GM19372 (cell line): ENCODE results near the gene FAM89A.
"Not testable (repeated sequence)": the region's sequence is repeated elsewhere in the genome, so short reads cannot be mapped to it uniquely, and the experiment has no call there.

ENCODE experiments used
- ATAC-seq: cut with Tn5 transposase; IDR thresholded peaks from one replicate; pipeline ENCODE4 v1.9.1; 2021; ENCODE audit warnings: mild to moderate bottlenecking, low read depth, moderate library complexity; ENCODE audit not compliant: unreplicated experiment

Gene FAM89A

DNA sequence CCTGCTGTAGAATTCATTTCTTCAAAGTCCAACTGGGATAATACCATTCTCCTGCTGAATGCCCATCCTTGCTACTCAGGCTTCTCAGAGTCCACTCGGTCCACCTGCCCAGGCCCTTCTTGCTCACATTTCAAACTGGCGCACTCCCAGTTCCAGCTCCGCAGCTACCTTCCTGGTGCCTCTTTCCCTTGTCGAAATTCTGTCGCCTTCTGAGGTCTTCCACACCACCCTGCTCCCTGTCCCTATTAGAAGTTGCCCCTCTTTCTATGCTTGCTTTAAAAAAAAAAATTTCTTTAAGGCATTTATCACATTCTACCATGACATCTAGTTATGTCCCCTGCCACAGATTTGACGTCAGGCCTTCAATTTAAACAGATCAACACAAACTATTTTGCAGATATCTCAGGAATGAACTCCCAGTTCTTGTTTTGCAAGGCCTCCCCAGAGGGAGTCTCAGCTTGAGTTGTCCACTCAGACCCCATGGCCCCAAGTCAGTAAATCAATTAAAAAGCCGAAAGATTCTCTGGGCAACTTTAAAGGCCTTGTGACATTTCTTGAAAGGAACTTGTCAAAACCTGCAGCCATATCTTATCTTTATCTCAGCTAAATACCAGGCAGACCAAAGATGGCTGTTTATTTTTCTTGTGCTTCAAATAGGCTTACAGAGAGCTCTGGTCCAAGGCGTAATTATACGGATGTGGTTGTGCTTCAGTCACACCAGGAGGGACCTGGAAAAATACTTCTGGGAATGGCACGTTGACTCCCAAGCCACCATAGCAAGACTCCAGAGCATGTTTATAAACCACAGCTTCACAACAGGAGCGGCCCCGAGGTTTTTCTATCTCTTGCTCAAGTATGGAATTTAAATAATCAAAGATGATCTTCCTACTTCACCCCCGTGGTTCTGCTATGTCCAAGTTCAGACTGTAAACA, 2.2 kb downstream of the FAM89A start:
- ATAC-seq = no peak

DNA sequence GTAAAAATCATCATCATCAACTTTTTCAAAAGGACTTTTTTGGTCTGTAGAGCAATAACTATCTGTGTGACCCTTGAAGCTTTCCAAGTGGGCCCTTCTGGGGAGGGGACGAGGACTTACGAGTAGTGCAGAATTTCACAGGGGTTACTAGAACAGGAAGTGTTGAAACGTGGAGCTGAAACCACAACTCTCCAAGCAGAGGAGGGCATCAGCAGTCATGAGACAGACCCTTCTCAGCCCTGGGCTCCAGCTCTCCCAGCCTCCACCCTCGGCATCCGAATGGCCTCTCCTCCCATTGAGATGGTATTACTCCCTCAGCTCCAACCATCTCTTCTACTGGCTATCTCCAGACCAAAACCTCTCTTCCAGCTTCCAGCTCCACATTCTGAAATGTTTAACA, 3.6 kb downstream of the FAM89A start:
- no peak for ATAC-seq

DNA sequence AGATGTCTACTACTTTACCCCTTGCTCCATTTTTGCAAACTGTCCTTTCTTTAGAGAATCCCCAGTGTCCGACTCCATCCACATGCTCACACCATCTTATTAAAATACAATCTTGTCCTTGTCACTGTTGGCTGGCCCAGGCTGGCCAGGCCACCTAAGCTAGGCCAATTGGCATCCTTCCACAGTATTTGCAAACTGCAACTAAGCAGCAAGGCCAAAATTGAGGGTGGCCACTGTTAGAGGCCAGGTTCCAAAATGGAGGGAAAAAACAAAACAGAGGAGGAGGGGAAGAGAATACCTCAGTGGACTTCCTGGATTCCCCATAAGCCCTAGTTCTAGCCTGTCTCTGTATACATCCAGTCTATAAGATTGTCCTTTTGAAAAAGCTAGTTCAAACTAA, 4.3 kb downstream of the FAM89A start:
- no peak for ATAC-seq

DNA sequence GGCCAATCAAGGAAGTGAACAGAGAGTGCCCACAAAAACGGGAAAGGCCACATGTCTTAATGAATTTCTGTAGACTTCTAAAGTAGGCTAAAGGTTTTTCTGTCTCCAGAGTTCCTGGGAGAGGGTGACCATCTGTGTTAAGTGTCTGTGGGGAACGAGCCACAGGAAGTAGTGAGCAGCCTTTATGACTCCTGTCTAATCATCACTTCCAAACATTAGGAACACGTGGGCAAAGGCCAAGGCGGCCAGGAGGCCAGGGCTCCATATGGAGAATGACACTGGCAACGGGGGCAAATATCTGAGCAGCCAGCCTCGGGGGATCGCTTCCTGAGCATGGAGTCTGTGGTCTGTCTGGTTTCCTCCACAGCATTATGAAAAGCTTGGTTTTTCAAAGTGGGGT, 7.1 kb downstream of the FAM89A start:
- ATAC-seq = no peak

DNA sequence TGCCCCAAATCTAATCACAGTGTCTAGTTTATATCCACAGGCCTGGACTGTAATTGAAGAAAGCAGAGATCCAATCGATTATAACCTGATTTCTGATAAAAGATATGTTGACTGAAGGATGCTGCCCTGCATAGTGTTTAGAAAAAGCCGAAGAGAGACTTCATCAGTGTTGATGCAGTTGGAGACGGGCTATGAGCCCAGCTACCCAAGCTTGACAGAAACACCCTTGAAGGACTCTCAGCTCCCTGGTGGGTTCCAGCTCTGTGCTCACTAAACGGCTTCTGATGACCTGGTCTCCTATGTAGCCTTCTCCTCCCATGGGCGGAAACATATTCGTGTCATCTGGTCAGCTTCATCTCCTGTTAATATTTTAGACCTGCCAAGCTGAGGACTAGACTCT, 10.2 kb downstream of the FAM89A start:
- no peak for ATAC-seq

DNA sequence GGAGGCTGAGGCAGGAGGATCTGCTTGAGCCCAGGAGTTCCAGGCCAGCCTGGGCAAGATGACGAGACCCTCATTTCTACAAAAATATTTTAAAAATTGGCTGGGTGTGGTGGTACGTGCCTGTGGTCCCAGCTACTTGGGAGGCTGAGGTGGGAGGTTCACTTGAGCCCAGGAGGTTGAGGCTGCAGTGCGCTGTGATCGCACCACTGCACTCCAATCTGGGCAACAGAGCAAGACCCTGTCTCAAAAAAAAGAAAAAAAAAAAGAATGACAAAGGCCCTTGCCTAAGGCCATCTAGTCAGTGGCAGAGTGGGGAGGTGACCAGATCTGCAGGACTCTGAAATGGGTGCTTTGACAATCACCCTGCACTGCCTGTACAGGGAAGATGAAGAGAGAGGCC, 10.8 kb downstream of the FAM89A start:
- ATAC-seq = not testable (repeated sequence)

DNA sequence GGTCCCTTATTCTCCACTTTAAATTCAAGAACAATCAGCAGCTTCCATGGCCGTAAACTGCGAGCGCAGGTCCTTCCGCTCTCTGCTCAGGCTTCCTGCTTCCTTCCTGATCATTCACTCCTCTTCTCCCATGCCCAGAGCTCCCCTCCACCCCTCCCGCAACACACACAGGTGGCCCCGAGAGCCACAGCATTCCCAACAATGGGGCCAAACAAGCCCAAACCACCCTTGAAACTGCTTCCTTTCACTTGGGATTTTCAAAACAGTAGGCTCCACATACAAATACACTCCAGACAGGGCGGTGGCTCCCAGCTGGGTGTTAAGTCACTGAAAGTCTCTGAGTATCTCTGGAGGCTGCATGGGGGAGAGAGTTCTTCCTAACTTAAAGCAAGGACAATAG, 11.4 kb downstream of the FAM89A start:
- ATAC-seq = no peak

DNA sequence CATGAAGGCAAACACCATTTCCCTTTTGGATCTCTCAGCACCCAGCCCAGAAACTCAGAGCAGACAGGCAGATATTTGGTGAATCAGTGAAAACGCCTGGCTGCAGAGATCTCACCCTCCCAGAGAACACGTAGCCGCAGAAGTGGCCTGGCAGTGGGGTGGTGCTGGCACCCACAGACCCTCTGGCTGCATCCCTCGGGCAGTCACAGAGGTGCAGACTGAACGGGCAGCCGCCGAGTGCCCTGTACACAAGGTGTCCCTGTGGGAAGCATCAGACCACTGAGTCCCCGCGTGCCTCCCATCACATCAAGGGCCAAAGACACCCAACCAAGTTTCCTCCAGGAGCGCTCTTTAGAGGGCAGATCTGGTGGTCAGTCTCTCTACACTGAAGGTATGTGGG, 12.1 kb downstream of the FAM89A start:
- no peak for ATAC-seq

DNA sequence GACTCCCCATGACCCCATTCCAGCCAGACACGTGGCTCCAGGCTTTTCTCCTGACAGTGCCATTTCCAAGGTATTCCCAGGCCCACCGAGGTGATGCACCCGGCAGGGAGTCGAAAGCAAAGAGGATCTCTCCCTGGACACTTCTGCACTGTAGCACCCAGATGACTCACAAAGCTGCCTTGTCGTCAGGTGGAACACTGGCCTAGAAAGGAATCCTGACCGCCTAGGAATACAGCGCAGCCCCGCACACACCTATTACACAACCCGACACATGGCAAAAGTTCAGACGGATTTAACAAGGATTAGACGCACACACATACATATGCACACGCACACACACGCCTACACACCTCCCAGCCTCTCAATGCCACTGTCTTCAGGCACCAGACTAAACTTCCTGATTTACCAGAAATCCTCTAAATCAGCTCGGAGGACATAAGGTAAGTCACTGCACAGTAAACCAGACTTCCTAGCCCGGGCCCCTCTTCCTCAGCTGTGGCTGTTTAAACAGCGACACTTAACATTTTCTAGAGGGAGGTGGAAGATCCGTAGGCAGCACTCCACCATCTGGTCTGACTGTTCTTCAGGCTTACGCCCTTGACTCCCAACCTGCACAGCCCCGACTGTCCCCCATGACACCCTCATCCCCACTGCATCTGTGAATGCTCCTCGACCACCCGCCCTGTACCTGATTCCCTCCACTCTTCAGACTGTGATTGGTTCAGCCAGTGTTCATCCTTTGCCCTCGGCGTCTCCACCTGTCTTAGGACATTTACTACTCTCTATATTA, 12.7 kb downstream of the FAM89A start:
- no peak for ATAC-seq

DNA sequence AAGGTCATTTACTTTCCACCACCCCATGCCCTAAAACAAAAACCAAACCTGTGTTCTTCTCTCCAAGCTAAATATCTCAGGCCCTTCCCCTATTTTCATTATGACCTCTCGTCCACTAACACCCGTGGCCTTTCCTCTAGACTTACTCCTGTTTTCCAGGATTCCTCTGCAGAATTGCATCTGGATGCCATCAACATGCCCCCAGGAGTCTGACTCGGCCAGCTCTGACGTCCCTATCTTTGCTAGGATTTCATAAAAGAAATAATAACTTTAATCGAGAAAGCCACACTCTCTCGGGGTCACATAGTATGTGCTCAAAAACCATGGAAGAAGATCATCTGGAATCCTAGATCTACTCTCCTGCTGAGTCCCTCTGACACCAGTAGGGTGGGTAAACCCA, 13.5 kb downstream of the FAM89A start:
- ATAC-seq = no peak

DNA sequence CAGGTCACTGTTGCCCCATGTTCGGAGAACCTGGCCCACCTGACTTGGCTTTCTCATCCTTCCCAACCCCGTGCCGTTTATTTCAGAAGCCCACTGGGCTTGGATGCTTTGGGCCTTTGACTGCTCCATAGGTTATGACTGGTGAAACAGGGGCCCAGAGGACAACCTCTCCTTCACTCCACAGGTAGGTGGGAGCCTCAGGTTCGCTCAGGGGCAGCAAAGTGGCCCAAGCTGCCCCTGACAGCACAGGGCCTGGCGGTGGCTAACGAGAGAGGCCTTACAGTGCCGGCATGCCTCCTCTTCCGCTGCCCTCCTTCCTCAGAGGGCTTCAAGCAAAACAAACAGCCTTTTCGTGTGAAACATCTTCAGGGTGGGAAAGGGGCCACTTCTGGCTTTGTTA, 16.9 kb downstream of the FAM89A start:
- no peak for ATAC-seq

DNA sequence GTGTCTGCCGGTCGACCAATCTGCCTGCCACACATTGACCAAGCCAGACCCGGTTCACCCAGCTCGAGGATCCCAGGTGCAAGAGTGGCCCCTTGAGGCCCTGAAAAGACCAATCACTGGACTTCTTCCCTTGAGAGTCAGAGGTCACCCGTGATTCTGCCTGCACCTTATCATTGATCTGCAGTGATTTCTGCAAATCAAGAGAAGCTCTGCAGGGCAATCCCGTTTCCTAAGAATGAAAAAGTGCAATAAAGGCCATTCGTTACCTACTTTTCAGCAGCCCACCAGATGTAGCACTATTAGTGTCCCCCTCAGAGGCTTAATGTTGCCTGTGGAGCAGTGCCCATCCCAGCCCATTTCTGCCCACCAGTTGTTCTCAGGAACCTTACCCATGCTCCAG, 17.5 kb downstream of the FAM89A start:
- not testable (repeated sequence) for ATAC-seq

DNA sequence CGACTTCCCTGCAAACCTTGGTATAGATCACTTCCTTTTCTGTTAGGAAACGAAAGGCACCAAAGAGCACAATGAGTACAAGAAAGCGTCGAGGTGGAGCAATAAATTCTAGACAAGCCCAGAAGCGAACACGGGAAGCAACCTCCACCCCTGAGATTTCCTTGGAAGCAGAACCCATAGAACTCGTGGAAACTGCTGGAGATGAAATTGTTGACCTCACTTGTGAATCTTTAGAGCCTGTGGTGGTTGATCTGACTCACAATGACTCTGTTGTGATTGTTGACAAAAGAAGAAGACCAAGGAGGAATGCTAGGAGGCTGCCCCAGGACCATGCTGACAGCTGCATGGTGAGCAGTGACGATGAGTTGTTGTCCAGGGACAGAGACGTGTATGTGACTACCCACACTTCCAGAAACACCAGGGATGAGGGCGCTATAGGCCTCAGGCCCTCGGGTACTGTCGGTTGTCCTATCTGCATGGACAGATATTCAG, 18.5 kb downstream of the FAM89A start:
- ATAC-seq = no peak

DNA sequence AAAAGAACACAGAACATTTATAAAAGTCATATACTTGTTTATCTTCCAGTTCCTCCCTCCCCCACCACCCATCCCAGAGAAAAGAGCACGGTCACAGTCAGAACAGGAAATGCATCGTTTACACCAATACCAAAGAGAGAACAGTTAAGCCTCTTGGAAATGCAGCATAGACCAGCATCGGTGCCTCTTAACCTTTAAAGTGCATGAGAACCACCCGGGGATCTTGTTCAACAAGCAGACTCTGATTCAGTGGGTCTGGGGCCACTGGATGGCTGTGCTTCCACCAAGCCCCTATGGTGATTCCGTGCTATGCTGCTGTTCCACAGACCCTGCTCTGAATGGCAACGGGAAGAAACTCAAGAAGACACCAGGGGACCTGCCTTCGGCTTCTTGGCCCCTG, 19.2 kb downstream of the FAM89A start:
- ATAC-seq = no peak

DNA sequence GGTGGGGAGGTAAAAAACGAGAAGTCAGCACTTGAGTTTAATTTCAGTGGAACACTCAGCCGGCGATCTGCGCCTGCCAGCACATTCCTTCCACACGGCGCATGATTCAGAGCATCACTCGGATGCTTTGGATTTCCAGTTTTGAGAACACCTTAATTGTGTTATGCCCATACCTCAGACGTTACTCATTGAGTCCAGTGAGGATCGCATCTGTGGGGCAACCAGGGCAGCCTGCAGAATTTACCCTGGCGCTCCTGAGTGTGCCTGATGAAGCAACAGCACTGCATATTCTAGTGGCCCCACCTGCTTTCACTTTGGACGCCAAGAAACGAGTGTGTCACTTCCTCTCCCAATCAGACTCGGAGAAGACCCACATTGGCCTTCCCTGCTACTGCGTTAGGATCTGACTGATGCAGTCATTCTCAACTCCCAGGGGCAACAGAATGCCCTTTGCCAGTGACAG, 19.9 kb downstream of the FAM89A start:
- no peak for ATAC-seq

DNA sequence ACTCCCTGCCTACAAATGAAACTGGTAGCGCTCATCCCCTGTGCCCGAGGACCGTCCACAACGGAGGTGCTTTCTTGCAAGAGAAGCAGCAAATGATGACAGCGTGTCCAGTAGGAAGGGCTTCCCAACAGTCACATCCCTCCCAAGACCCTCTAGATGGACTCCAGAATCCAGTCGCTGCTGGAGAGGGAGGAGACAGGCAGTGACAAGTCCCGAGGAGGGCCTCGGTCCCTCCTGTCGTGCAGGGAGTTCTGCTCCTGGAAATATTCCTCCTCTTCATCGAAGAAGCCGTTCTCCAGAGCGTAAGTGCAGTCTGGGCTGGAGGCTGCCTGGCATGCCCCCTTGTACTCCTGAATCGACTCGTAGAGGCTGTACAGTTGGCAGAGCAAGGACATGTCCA, 20.3 kb downstream of the FAM89A start:
- ATAC-seq = no peak

DNA sequence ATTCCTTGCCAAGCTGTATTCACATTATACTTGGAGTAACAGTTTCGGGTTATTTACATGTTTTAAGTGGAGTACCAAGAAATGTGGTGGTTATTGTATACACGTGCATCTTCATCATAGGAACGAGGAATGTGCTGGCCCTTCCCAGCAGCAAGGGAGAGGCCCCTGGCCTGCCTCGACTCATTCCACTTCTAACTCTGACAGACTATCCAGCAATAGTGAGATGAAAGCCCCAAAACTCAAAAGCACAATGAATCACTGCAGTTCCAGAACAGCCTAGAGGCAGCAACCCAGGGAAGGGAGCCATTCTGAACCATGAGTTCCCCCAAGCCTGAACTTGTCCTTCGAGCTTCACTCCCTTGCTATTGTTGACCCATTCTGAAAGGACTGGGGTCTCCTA, 23.1 kb downstream of the FAM89A start:
- no peak for ATAC-seq

DNA sequence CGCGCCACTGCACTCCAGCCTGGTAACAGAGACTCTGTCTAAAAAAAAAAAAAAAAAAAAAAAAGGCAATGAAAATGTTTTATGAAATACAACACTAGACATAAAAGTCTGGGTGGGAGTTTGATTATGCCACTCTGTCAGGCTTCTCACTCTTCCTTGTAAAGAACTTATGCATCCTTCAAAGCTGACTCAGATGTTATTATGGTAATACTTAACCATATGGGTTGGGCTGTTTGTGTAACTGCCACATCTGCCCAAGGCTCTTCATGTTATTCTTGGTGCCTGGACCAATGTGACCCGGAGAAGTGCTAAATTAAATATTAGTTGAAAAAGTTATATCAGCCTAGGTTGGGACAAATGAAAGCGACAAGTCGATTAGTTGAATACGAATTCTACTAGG, 23.8 kb downstream of the FAM89A start:
- ATAC-seq = no peak

DNA sequence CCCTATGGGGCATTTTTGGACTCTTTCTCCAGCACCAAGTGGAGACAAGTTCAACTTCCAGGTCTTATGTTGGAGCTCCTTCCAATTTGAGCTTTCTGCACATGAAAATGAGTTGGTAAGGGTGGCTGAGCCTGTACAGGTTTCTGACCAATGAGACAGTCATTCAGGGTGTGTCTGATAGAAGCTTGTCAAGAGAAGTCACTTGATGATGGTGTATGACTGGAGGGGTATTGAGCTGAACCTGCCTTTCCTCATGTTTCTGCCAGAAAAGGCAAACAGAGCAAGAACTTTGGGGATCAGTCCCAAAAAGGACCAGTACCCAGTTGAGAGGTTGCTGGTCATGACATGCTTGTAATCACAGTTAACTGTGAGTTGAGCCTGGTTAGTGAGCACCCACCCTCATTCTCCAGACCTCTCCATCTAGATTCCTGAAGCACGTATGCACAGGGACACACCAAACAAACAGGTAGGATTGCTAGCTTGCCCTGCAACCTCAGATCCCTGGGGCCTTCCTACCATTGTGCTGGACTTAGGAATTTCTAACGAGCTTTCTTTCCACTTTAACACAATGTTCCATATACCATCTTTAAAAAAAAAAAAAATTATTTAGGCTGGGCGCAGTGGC, 26.6 kb downstream of the FAM89A start:
- no peak for ATAC-seq

DNA sequence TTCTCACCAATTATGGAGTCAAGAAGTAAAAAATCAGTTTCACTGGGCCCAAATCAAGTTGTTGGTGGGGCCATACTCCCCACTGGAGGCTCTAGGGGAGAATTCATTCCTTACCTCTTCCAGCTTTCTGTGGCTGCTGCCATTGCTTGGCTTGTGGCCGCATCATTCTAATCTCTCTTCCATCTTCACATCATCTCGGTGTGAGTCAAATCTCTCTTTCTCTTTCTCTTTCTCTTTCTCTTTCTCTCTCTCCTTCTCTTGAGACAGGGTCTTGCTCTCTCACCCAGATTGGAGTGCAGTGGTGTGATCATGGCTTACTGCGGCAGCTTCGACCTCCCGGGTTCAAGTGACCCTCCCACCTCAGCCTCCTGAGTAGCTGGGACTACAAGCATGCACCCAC, 28.1 kb downstream of the FAM89A start:
- ATAC-seq = no peak

DNA sequence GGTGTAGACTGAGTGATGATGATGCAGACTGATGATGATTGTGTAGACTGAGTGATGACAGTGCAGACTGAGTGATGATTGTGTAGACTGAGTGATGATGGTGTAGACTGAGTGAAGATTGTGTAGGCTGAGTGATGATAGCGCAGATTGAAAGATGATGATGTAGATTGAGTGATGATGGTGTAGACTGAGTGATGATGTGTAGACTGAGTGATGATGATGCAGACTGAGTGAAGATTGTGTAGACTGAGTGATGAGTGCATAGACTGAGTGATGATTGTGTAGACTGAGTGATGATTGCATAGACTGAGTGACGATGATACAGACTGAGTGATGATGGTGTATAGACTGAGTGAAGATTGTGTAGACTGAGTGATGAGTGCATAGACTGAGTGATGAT, 28.7 kb downstream of the FAM89A start:
- ATAC-seq = no peak
